ENCODE data around the gene ANTXR1.

Gene ANTXR1

GRCh38 chr2:69211048-69211447, 198.1 kb downstream of the ANTXR1 start:
- H3K4me3 ChIP-seq (ENCODE audit: low read depth, low read length): no peak overlapping the region
- TF ChIP-seq CTCF (IDR thresholded peaks at IDR 0.05; ENCODE audit: borderline replicate concordance, insufficient read depth, low read depth, low read length): no peak

DNA sequence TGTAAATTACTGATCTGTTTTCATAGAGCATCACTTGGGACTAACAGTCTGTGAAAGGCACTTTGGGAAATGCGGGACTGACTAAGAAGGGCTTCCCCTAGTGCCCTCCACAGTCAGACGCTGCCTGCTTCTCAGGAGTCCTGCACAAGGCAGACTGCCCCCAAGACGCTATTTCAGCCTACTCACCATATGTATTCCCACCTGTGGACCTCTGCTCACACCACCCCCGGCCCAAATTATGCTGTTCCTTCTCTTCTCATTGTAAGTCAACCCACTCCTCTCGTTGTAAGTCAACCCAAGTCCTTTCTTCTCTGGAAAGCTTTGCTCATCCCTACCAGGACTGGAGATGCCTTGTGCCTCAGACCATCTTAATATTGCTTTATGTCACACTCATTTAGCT, 198.7 kb downstream of the ANTXR1 start:
- no peak overlapping the region for H3K4me3 ChIP-seq (ENCODE audit: low read depth, low read length)
- TF ChIP-seq CTCF (IDR thresholded peaks at IDR 0.05; ENCODE audit: borderline replicate concordance, insufficient read depth, low read depth, low read length): no peak

- H3K4me3 ChIP-seq (ENCODE audit: low read depth, low read length): no peak overlapping the region
- TF ChIP-seq CTCF (IDR thresholded peaks at IDR 0.05; ENCODE audit: borderline replicate concordance, insufficient read depth, low read depth, low read length): no peak
Observed at GRCh38 chr2:69212238-69213028, 199.5 kb downstream of the ANTXR1 start.

DNA sequence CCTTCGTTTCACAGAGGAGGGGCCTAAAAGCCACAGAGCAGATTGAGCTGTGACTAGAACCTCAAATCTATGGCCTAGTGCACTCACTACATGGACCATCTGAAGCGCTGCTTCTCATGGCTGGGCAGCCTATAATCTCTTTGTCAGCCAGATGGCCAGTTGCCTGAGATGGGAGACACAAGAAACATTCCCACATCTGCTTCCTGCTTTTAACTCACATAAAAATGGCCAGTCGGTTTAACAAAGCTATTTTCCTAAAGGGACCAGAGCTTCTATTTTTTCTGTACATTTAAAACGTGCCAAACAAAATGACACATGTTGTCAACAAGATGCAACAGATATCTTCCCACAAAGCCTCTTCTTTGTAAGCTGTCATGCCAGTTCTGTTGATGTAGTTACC, 200.2 kb downstream of the ANTXR1 start:
- TF ChIP-seq CTCF (IDR thresholded peaks at IDR 0.05; ENCODE audit: borderline replicate concordance, insufficient read depth, low read depth, low read length): no peak
- no peak overlapping the region for H3K4me3 ChIP-seq (ENCODE audit: low read depth, low read length)

GRCh38 chr2:69213782-69214181, 200.8 kb downstream of the ANTXR1 start:
- no peak for TF ChIP-seq CTCF (IDR thresholded peaks at IDR 0.05; ENCODE audit: borderline replicate concordance, insufficient read depth, low read depth, low read length)
- no peak overlapping the region for H3K4me3 ChIP-seq (ENCODE audit: low read depth, low read length)

GRCh38 chr2:69214898-69215297, 201.9 kb downstream of the ANTXR1 start:
- no peak for TF ChIP-seq CTCF (IDR thresholded peaks at IDR 0.05; ENCODE audit: borderline replicate concordance, insufficient read depth, low read depth, low read length)
- H3K4me3 ChIP-seq (ENCODE audit: low read depth, low read length): no peak overlapping the region

All from GM12875 (cell line).